ENCODE results near the gene PANK2.

Gene PANK2

GRCh38 chr20:3863317-3863716 is 25.9 kb upstream of the PANK2 start:
- TF ChIP-seq, protein P1, sequence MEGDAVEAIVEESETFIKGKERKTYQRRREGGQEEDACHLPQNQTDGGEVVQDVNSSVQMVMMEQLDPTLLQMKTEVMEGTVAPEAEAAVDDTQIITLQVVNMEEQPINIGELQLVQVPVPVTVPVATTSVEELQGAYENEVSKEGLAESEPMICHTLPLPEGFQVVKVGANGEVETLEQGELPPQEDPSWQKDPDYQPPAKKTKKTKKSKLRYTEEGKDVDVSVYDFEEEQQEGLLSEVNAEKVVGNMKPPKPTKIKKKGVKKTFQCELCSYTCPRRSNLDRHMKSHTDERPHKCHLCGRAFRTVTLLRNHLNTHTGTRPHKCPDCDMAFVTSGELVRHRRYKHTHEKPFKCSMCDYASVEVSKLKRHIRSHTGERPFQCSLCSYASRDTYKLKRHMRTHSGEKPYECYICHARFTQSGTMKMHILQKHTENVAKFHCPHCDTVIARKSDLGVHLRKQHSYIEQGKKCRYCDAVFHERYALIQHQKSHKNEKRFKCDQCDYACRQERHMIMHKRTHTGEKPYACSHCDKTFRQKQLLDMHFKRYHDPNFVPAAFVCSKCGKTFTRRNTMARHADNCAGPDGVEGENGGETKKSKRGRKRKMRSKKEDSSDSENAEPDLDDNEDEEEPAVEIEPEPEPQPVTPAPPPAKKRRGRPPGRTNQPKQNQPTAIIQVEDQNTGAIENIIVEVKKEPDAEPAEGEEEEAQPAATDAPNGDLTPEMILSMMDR (conservative IDR thresholded peaks at IDR 0.05; ENCODE audit: control insufficient read depth, insufficient read depth, low read depth, low read length), result no peak
- no peak for DNase-seq (ENCODE audit: low read depth)

DNA sequence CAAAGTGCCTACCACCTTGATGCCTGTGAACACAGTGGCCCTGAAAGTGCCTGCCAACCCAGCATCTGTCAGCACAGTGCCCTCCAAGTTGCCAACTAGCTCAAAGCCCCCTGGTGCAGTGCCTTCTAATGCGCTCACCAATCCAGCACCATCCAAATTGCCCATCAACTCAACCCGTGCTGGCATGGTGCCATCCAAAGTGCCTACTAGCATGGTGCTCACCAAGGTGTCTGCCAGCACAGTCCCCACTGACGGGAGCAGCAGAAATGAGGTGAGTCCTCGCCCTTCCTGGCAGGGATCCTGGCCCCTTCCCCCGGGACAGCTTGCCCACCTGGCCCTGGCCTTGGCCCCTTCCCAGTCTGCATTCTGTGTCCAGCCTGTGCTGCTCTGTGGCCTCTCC is 24.7 kb upstream of the PANK2 start:
- DNase-seq (ENCODE audit: low read depth), result no peak
- TF ChIP-seq, protein P1 (conservative IDR thresholded peaks at IDR 0.05; ENCODE audit: control insufficient read depth, insufficient read depth, low read depth, low read length), result no peak
- no peak overlapping the region for H3K4me3 ChIP-seq (ENCODE audit: control insufficient read depth, low read depth, low read length)

More at GRCh38 chr20:3863317-3863716, 25.9 kb upstream of the PANK2 start:
- H3K4me3 ChIP-seq (ENCODE audit: control insufficient read depth, low read depth, low read length), result no peak overlapping the region

DNA sequence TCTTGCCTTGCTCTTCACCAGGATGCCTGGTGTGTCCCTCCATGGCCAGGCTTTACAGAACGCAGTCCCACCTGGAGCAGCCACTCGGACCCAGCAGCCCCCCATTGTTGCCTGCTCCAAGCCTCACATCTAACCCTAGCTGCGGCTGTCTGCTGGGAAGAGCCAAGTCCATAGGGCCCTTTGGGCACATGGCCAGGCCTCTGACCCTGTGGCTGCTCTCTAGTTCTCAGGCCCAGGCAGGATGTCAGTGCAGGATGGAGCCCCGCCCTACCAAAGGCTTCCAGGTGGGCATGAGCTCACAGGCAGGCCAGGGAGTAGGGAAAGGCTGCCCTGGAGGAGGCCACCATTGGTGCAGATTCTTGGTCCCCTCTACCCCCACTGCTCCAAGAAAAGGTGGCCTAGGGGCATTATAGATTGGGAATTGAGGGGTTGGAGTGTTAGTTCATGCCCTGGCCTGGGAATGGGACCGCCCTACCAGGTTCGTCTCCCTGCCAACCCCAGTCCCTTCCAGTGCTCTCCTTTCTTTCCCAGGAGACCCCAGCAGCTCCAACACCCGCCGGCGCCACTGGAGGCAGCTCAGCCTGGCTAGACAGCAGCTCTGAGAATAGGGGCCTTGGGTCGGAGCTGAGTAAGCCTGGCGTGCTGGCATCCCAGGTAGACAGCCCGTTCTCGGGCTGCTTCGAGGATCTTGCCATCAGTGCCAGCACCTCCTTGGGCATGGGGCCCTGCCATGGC is 23.9 kb upstream of the PANK2 start:
- no peak overlapping the region for H3K4me3 ChIP-seq (ENCODE audit: control insufficient read depth, low read depth, low read length)
- TF ChIP-seq, protein P1 (conservative IDR thresholded peaks at IDR 0.05; ENCODE audit: control insufficient read depth, insufficient read depth, low read depth, low read length), result no peak
- DNase-seq (ENCODE audit: low read depth), result no peak

DNA sequence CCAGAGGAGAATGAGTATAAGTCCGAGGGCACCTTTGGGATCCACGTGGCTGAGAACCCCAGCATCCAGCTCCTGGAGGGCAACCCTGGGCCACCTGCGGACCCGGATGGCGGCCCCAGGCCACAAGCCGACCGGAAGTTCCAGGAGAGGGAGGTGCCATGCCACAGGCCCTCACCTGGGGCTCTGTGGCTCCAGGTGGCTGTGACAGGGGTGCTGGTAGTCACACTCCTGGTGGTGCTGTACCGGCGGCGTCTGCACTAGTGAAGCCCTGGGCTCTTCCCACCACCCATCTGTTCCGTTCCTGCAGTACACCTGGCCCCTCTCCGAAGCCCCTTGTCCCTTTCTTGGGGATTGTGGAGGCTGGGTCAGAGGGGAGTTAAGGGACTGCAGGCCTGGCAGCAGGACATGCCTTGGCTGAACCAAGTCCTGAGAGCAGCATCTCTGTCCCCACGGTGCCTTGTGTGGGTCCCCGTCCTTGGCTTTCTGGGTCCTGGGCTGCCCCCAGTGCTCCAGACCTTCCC is 23.2 kb upstream of the PANK2 start:
- H3K4me3 ChIP-seq (ENCODE audit: control insufficient read depth, low read depth, low read length), result no peak overlapping the region
- TF ChIP-seq, protein P1 (conservative IDR thresholded peaks at IDR 0.05; ENCODE audit: control insufficient read depth, insufficient read depth, low read depth, low read length), result no peak

DNA sequence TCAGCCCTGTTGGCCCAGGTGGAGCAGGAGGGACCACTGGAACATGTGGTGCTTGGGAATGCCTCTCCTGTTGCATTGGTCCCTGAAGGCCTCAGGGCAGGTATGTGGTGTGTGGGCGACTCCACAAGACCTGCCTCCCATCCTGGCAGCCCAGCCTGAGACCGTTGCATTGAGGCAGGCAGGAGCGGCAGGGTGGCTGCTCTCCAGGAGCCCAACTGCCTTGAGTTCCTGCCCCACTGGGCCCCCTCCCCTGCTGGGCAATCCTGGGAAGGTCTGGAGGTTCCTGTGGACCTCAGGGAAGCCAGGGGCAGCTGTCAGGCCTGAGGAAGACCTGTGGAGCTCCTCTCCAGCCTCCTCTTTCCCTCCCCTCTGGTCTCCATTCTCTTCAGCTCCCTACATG is 22.7 kb upstream of the PANK2 start:
- H3K4me3 ChIP-seq (ENCODE audit: control insufficient read depth, low read depth, low read length), result no peak overlapping the region
- TF ChIP-seq, protein P1 (conservative IDR thresholded peaks at IDR 0.05; ENCODE audit: control insufficient read depth, insufficient read depth, low read depth, low read length), result no peak
- DNase-seq (ENCODE audit: low read depth), result no peak

More for the DNA sequence above, 23.2 kb upstream of the PANK2 start:
- DNase-seq (ENCODE audit: low read depth), result no peak

DNA sequence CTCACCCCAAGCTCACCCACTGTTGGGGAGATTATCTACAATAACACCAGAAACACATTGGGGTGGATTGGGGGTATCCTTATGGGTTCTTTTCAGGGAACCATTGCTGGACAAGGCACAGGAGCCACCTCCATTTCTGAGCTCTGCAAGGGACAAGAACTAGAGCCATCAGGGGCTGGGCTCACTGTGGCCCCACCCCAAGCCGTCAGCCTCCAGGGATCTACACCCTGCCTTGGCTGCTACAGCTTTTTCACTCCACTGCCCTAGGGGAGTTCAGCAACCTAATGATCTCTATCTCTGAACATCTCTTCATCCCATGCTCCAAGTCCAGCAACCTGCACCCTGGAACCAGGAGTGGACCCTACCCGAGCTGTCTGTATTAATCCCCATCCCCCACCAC is 21.4 kb upstream of the PANK2 start:
- no peak overlapping the region for H3K4me3 ChIP-seq (ENCODE audit: control insufficient read depth, low read depth, low read length)
- TF ChIP-seq, protein P1 (conservative IDR thresholded peaks at IDR 0.05; ENCODE audit: control insufficient read depth, insufficient read depth, low read depth, low read length), result no peak
- no peak for DNase-seq (ENCODE audit: low read depth)
